Activated CD8-positive, alpha-beta memory T cell treated with anti-CD3 and anti-CD28 coated beads, Interleukin-2, amount 10 ng/mL, durations not matched to agents 7 days and 5 days (primary cell): Measurements from ENCODE around the gene LRRC2. TPM values are rescaled to one million over a fixed set of nuclear protein-coding genes. Genes with fewer than 3 reads are reported as not detected.

Experiments used
- ATAC-seq: fragments of 150-1000 bp; cut with Tn5 transposase; one replicate; pipeline ENCODE4 v1.10.0; 2021; ENCODE audit warnings: moderate library complexity
- CTCF ChIA-PET: fragments of 350-600 bp; sonication (Branson Sonifier 250); formaldehyde crosslinking; loops from one replicate; lab custom pipeline; 2021; ENCODE audit warnings: antibody characterized with exemption; lab: Charles Lee
- DNase-seq: peaks from one replicate; pipeline ENCODE4 v3.0.0-alpha.2; 2020
- H3K27ac Mint-ChIP-seq: one replicate; pipeline ENCODE4 v1.8.0; 2021; ENCODE audit warnings: mild to moderate bottlenecking, mixed read lengths
- H3K27me3 Mint-ChIP-seq: one replicate; pipeline ENCODE4 v1.8.0; 2021; ENCODE audit warnings: mixed read lengths
- H3K36me3 Mint-ChIP-seq: one replicate; pipeline ENCODE4 v1.8.0; 2021; ENCODE audit warnings: mild to moderate bottlenecking, mixed read lengths
- H3K4me1 Mint-ChIP-seq: one replicate; pipeline ENCODE4 v1.8.0; 2021; ENCODE audit warnings: mixed read lengths
- H3K4me3 Mint-ChIP-seq: one replicate; pipeline ENCODE4 v1.8.0; 2021; ENCODE audit warnings: mild to moderate bottlenecking, moderate library complexity, mixed read lengths
- H3K9me3 Mint-ChIP-seq: one replicate; pipeline ENCODE4 v1.8.0; 2022; ENCODE audit warnings: low read depth, mixed read lengths
- total RNA-seq, 2 experiments: library from RNA; stranded (reverse); gene quantifications; one replicate each; pipeline ENCODE4 v1.2.3, GENCODE V29; 2021

LRRC2 gene
- total RNA-seq, 2 experiments from 2014 or later, result 0.07 TPM; not detected in 1

- peaks cover 14% of the 10 kb centered on the region for H3K4me1 Mint-ChIP-seq
- H3K9me3 Mint-ChIP-seq, result no peaks in the 10 kb centered on the region
- no peaks in the 10 kb centered on the region for H3K36me3 Mint-ChIP-seq
- H3K4me3 Mint-ChIP-seq, result no peak overlapping the region
- ATAC-seq (no peak), DNase-seq (no peak)
- H3K27me3 Mint-ChIP-seq, result peaks cover 22% of the 10 kb centered on the region
- CTCF ChIA-PET, result interaction anchor here (1.2 to 6.5 kb wide), 3 partner anchors 13 to 56 kb away, joined by 3 to 37 read pairs (median 5); no protein-coding TSS in a partner anchor
- H3K27ac Mint-ChIP-seq, result no peak overlapping the region
Observed at GRCh38 chr3:46508850-46509591, 57.1 kb downstream of the LRRC2 start.

- DNase-seq (no peak), ATAC-seq (no peak)
- H3K9me3 Mint-ChIP-seq, result no peaks in the 10 kb centered on the region
- H3K27me3 Mint-ChIP-seq, result peaks cover 18% of the 10 kb centered on the region
- H3K27ac Mint-ChIP-seq, result no peak overlapping the region
- no peak overlapping the region for H3K4me3 Mint-ChIP-seq
- CTCF ChIA-PET, result no interaction called here
- H3K36me3 Mint-ChIP-seq, result no peaks in the 10 kb centered on the region
- H3K4me1 Mint-ChIP-seq, result peaks cover 17% of the 10 kb centered on the region
Observed at GRCh38 chr3:46506526-46506925, 59.6 kb downstream of the LRRC2 start.

GRCh38 chr3:46505953-46506352, 60.1 kb downstream of the LRRC2 start:
- Mint-ChIP-seq H3K27ac (no peak overlapping the region), H3K4me1 (peaks cover 17% of the 10 kb centered on the region), H3K36me3 (no peaks in the 10 kb centered on the region), H3K27me3 (peaks cover 15% of the 10 kb centered on the region), H3K9me3 (no peaks in the 10 kb centered on the region), H3K4me3 (no peak overlapping the region)
- DNase-seq (peak; percentile 33), ATAC-seq (no peak)
- CTCF ChIA-PET, result interaction anchor here (1.0 kb wide), 1 partner anchor 17 kb away, joined by 7 read pairs; no protein-coding TSS in a partner anchor

GRCh38 chr3:46504789-46505188, 61.3 kb downstream of the LRRC2 start:
- Mint-ChIP-seq H3K27me3 (peaks cover 17% of the 10 kb centered on the region), H3K4me3 (no peak overlapping the region), H3K4me1 (peaks cover 14% of the 10 kb centered on the region), H3K9me3 (no peaks in the 10 kb centered on the region), H3K27ac (no peak overlapping the region), H3K36me3 (no peaks in the 10 kb centered on the region)
- CTCF ChIA-PET, result interaction anchor here (1.0 kb wide), 1 partner anchor 16 kb away, joined by 7 read pairs; no protein-coding TSS in a partner anchor
- ATAC-seq, result no peak
- DNase-seq, result peak; percentile 39

GRCh38 chr3:46503200-46503874, 62.8 kb downstream of the LRRC2 start:
- peaks cover 13% of the 10 kb centered on the region for H3K4me1 Mint-ChIP-seq
- H3K4me3 Mint-ChIP-seq, result no peak overlapping the region
- no peaks in the 10 kb centered on the region for H3K36me3 Mint-ChIP-seq
- no peaks in the 10 kb centered on the region for H3K9me3 Mint-ChIP-seq
- H3K27ac Mint-ChIP-seq, result no peak overlapping the region
- CTCF ChIA-PET, result interaction anchor here (1.1 to 3.5 kb wide), 4 partner anchors 11 to 127 kb away, joined by 3 to 18 read pairs (median 6); no protein-coding TSS in a partner anchor
- DNase-seq (peak; percentile 27), ATAC-seq (no peak)
- peaks cover 9% of the 10 kb centered on the region for H3K27me3 Mint-ChIP-seq

- CTCF ChIA-PET, result interaction anchor here (1.1 to 3.5 kb wide), 3 partner anchors 10 to 128 kb away, joined by 3 to 18 read pairs (median 9); no protein-coding TSS in a partner anchor
- no peaks in the 10 kb centered on the region for H3K36me3 Mint-ChIP-seq
- H3K27me3 Mint-ChIP-seq, result peaks cover 7% of the 10 kb centered on the region
- peak; percentile 4 for DNase-seq
- no peak overlapping the region for H3K27ac Mint-ChIP-seq
- peaks cover 15% of the 10 kb centered on the region for H3K4me1 Mint-ChIP-seq
- no peak overlapping the region for H3K4me3 Mint-ChIP-seq
- H3K9me3 Mint-ChIP-seq, result no peaks in the 10 kb centered on the region
- ATAC-seq, result no peak
Observed at GRCh38 chr3:46501702-46502101, 64.4 kb downstream of the LRRC2 start.

GRCh38 chr3:46500656-46501635, 65.2 kb downstream of the LRRC2 start:
- no peaks in the 10 kb centered on the region for H3K9me3 Mint-ChIP-seq
- H3K27ac Mint-ChIP-seq, result no peak overlapping the region
- DNase-seq (peak; percentile 35), ATAC-seq (no peak)
- peaks cover 5% of the 10 kb centered on the region for H3K27me3 Mint-ChIP-seq
- peaks cover 15% of the 10 kb centered on the region for H3K4me1 Mint-ChIP-seq
- CTCF ChIA-PET, result interaction anchor here (1.0 to 3.5 kb wide), 3 partner anchors 11 to 129 kb away, joined by 3 to 18 read pairs (median 3); no protein-coding TSS in a partner anchor
- no peaks in the 10 kb centered on the region for H3K36me3 Mint-ChIP-seq
- H3K4me3 Mint-ChIP-seq, result no peak overlapping the region

- H3K4me1 Mint-ChIP-seq, result peaks cover 5% of the 10 kb centered on the region
- peaks cover 5% of the 10 kb centered on the region for H3K27me3 Mint-ChIP-seq
- no peak overlapping the region for H3K4me3 Mint-ChIP-seq
- no peaks in the 10 kb centered on the region for H3K36me3 Mint-ChIP-seq
- no peak for ATAC-seq
- no peak overlapping the region for H3K27ac Mint-ChIP-seq
- peak; percentile 30 for DNase-seq
- CTCF ChIA-PET, result interaction anchor here (1.0 to 5.0 kb wide), 4 partner anchors 10 to 59 kb away, joined by 3 to 61 read pairs (median 20); no protein-coding TSS in a partner anchor
- no peaks in the 10 kb centered on the region for H3K9me3 Mint-ChIP-seq
Observed at GRCh38 chr3:46498916-46499519, 67.1 kb downstream of the LRRC2 start.

GRCh38 chr3:46497556-46498265, 68.4 kb downstream of the LRRC2 start, which contains the start of gene RTP3:
RTP3 (plus strand) TSS chr3:46497976; CDS start chr3:46498063, 87 bp downstream.
- peaks cover 4% of the 10 kb centered on the region for H3K4me1 Mint-ChIP-seq
- no peak for ATAC-seq

GRCh38 chr3:46496746-46497555, 69.2 kb downstream of the LRRC2 start:
- Mint-ChIP-seq H3K4me1 (peaks cover 4% of the 10 kb centered on the region), H3K27ac (no peak overlapping the region), H3K36me3 (no peaks in the 10 kb centered on the region), H3K9me3 (no peaks in the 10 kb centered on the region), H3K27me3 (peaks cover 6% of the 10 kb centered on the region), H3K4me3 (no peak overlapping the region)
- ATAC-seq (peak; percentile 57), DNase-seq (peak; percentile 70)
- CTCF ChIA-PET, result interaction anchor here (0.8 to 5.0 kb wide), 14 partner anchors 8 to 133 kb away, joined by 3 to 61 read pairs (median 4); no protein-coding TSS in a partner anchor

More at GRCh38 chr3:46497556-46498265, 68.4 kb downstream of the LRRC2 start, which contains the start of gene RTP3:
- CTCF ChIA-PET, result interaction anchor here (1.0 to 5.0 kb wide), 5 partner anchors 9 to 132 kb away, joined by 3 to 61 read pairs (median 29); no protein-coding TSS in a partner anchor
- peak; percentile 19 for DNase-seq
- Mint-ChIP-seq H3K27ac (no peak within 1 kb of the TSS), H3K27me3 (peaks cover 5% of the 10 kb centered on the region), H3K36me3 (no peaks in the 10 kb centered on the region), H3K4me3 (no peak within 1 kb of the TSS), H3K9me3 (no peaks in the 10 kb centered on the region)

GRCh38 chr3:46495901-46496456, 70.1 kb downstream of the LRRC2 start:
- CTCF ChIA-PET, result interaction anchor here (0.8 to 5.0 kb wide), 13 partner anchors 7 to 134 kb away, joined by 3 to 61 read pairs (median 5); no protein-coding TSS in a partner anchor
- DNase-seq (peak; percentile 18), ATAC-seq (no peak)
- no peaks in the 10 kb centered on the region for H3K36me3 Mint-ChIP-seq
- H3K9me3 Mint-ChIP-seq, result no peaks in the 10 kb centered on the region
- H3K4me1 Mint-ChIP-seq, result peaks cover 8% of the 10 kb centered on the region
- H3K27ac Mint-ChIP-seq, result no peak overlapping the region
- H3K27me3 Mint-ChIP-seq, result peaks cover 14% of the 10 kb centered on the region
- H3K4me3 Mint-ChIP-seq, result no peak overlapping the region
